Liver (tissue), 9 donors: ENCODE results near the gene PATL1. TPM values are rescaled to one million over a fixed set of nuclear protein-coding genes. Genes with fewer than 3 reads are reported as not detected.

Experiments
- DNase-seq: peaks from one replicate; pipeline ENCODE4 v3.0.0-alpha.2; 2017; ENCODE audit warnings: low spot score
- H3K27ac ChIP-seq, 2 donors: one replicate each; pipeline ENCODE4 v1.7.0; 2013; ENCODE audit warnings: inconsistent platforms in 2 of 2, low read length in 2 of 2, control low read depth in 1 of 2, low read depth in 1 of 2, mild to moderate bottlenecking in 1 of 2
- H3K27me3 ChIP-seq, 4 donors: one replicate each; pipeline versions ENCODE4 v1.6.1 to v1.7.0; 2013; ENCODE audit warnings: low read length in 3 of 4, inconsistent platforms in 1 of 4, mild to moderate bottlenecking in 1 of 4, moderate library complexity in 1 of 4; ENCODE audit not compliant: control insufficient read depth in 4 of 4, insufficient read depth in 4 of 4
- H3K36me3 ChIP-seq, 4 donors: one replicate each; pipeline versions ENCODE4 v1.6.1 to v1.7.0; 2013; ENCODE audit warnings: low read length in 3 of 4, mild to moderate bottlenecking in 3 of 4, low read depth in 1 of 4, moderate library complexity in 1 of 4; ENCODE audit not compliant: control insufficient read depth in 4 of 4, insufficient read depth in 3 of 4
- H3K4me1 ChIP-seq, 4 donors: one replicate each; pipeline versions ENCODE4 v1.6.1 to v1.7.0; 2013; ENCODE audit warnings: low read length in 3 of 4, mild to moderate bottlenecking in 3 of 4, moderate library complexity in 1 of 4; ENCODE audit not compliant: control insufficient read depth in 4 of 4, insufficient read depth in 4 of 4
- H3K4me3 ChIP-seq, 3 donors: one replicate each; pipeline versions ENCODE4 v1.6.1 to v1.7.0; 2013; ENCODE audit warnings: low read length in 3 of 3, control low read depth in 1 of 3, low read depth in 1 of 3, mild to moderate bottlenecking in 1 of 3
- H3K9ac ChIP-seq, 2 donors: one replicate each; pipeline ENCODE4 v1.7.0; 2013; ENCODE audit warnings: low read length in 2 of 2, mild to moderate bottlenecking in 2 of 2, moderate library complexity in 2 of 2, control low read depth in 1 of 2, low read depth in 1 of 2
- H3K9me3 ChIP-seq, 4 donors: one replicate each; pipeline versions ENCODE4 v1.6.1 to v1.7.0; 2013; ENCODE audit warnings: low read length in 3 of 4; ENCODE audit not compliant: control insufficient read depth in 4 of 4
- CTCF ChIP-seq: fragments of 150-350 bp; IDR thresholded peaks from 2 replicates; pipeline ENCODE4 v1.5.1; 2017; ENCODE audit warnings: improper control_type of control experiment, low read depth, low read length; ENCODE audit not compliant: missing input control
- EGR1 ChIP-seq, 2 donors: IDR thresholded peaks; 2 replicates each; pipeline ENCODE4 v1.6.1; 2016 to 2018; ENCODE audit warnings: antibody characterized with exemption in 2 of 2, low read depth in 2 of 2
- FOXA1 ChIP-seq: IDR thresholded peaks from 2 replicates; pipeline ENCODE4 v1.6.1; 2016; ENCODE audit warnings: antibody characterized with exemption
- FOXA2 ChIP-seq: IDR thresholded peaks from 2 replicates; pipeline ENCODE4 v1.6.1; 2016; ENCODE audit warnings: antibody characterized with exemption
- GABPA ChIP-seq, 2 donors: IDR thresholded peaks in 1 of 2; conservative IDR thresholded peaks in 1 of 2; 2 replicates each; pipeline ENCODE4 v1.6.1; 2016; ENCODE audit warnings: antibody characterized with exemption in 2 of 2, mild to moderate bottlenecking in 1 of 2, moderate library complexity in 1 of 2
- HNF4A ChIP-seq, 2 donors: conservative IDR thresholded peaks; 2 replicates each; pipeline ENCODE4 v1.6.1; 2016; ENCODE audit warnings: antibody characterized with exemption in 2 of 2, mild to moderate bottlenecking in 2 of 2
- JUND ChIP-seq, 2 donors: IDR thresholded peaks; 2 replicates each; pipeline ENCODE4 v1.6.1; 2016; ENCODE audit warnings: antibody characterized with exemption in 2 of 2
- NR2F2 ChIP-seq: IDR thresholded peaks from 2 replicates; pipeline ENCODE4 v1.6.1; 2016; ENCODE audit warnings: antibody characterized with exemption
- RAD21 ChIP-seq, 2 donors: IDR thresholded peaks; 2 replicates each; pipeline ENCODE4 v1.6.1; 2016; ENCODE audit warnings: antibody characterized with exemption in 2 of 2, mild to moderate bottlenecking in 2 of 2
- REST ChIP-seq: IDR thresholded peaks from 2 replicates; pipeline ENCODE4 v1.6.1; 2016; ENCODE audit warnings: antibody characterized with exemption, mild to moderate bottlenecking
- RXRA ChIP-seq, 2 donors: IDR thresholded peaks; 2 replicates each; pipeline ENCODE4 v1.6.1; 2017 to 2018; ENCODE audit warnings: antibody characterized with exemption in 2 of 2, mild to moderate bottlenecking in 1 of 2
- SP1 ChIP-seq: IDR thresholded peaks from 2 replicates; pipeline ENCODE4 v1.6.1; 2018; ENCODE audit warnings: antibody characterized with exemption, mild to moderate bottlenecking
- YY1 ChIP-seq: IDR thresholded peaks from 2 replicates; pipeline ENCODE4 v1.6.1; 2016; ENCODE audit warnings: antibody characterized with exemption, mild to moderate bottlenecking
- ZBTB33 ChIP-seq: IDR thresholded peaks from 2 replicates; pipeline ENCODE4 v1.6.1; 2016; ENCODE audit warnings: antibody characterized with exemption
- WGBS: extraction: QIAGEN DNeasy Blood & Tissue Kit; methylation state at CpG from one replicate; pipeline ENCODE4 v1.1.7; 2013; 5-methylcytosine and 5-hydroxymethylcytosine counted together
- polyA plus RNA-seq, 2 donors: library from polyadenylated mRNA; stranded (reverse) in 1 of 2; unstranded in 1 of 2; fragments of 200-250 nt in 1 of 2; fragments of >200 nt in 1 of 2; fragmentation: Nextera tagmentation in 1 of 2; extraction: Ambion mirVana in 1 of 2; gene quantifications; one replicate each; pipeline versions ENCODE4 v1.2.1 to v1.2.3, GENCODE V29; 2013 to 2015
- total RNA-seq, 2 donors: library from RNA; depleted of rRNA; stranded (reverse); fragments of >200 nt; gene quantifications; one replicate each; pipeline ENCODE4 v1.2.3, GENCODE V29; 2014
- TF ChIP-seq, protein P1 (sequence below): IDR thresholded peaks from 2 replicates; pipeline ENCODE4 v1.6.1; 2016; ENCODE audit warnings: antibody characterized with exemption
- donor health status: healthy.
- donor health status: healthy.
- donor health status: healthy.
- donor health status: healthy.
- donor health status: healthy.

PATL1 gene
- total and polyA plus RNA-seq, 4 donors: 4.9 to 14.7 (median 12.4) TPM

- Histone ChIP-seq H3K27me3 (no peaks in the 10 kb centered on the region), H3K36me3 (peaks cover 0 to 2% (median 0%) of the 10 kb centered on the region in 4 donors), H3K4me1 (peaks cover 6 to 46% (median 26%) of the 10 kb centered on the region in 4 donors), H3K9me3 (no peaks in the 10 kb centered on the region), H3K27ac (peak within 1 kb of the TSS; percentile 93 to 95), H3K9ac (peak within 1 kb of the TSS; percentile 86 to 99), H3K4me3 (peak within 1 kb of the TSS; percentile 88 to 97 (median 94))
- under 1% methylated on average over 55 of the region's 55 CpGs for WGBS
- DNase-seq: peak; percentile 98
- TF ChIP-seq REST (no peak), JUND (IDR thresholded peaks at IDR 0.05) (peak; percentile 73 to 84), CTCF (no peak), EGR1 (IDR thresholded peaks at IDR 0.05; ENCODE audit: low read depth in 2 of 2) (peak; percentile 1 to 5), HNF4A (conservative IDR thresholded peaks at IDR 0.05) (no peak), FOXA2 (peak; percentile 36), NR2F2 (no peak), SP1 (peak; percentile 100), RAD21 (IDR thresholded peaks at IDR 0.05) (peak in 1 of 2 donors; percentile 17), GABPA (IDR thresholded peaks at IDR 0.05 in 1 of 2, conservative IDR thresholded peaks at IDR 0.05 in 1 of 2) (peak; percentile 61 to 88), ZBTB33 (peak; percentile 65), RXRA (IDR thresholded peaks at IDR 0.05) (peak in 1 of 2 donors; percentile 39), YY1 (peak; percentile 90), FOXA1 (no peak)
- TF ChIP-seq, protein P1, sequence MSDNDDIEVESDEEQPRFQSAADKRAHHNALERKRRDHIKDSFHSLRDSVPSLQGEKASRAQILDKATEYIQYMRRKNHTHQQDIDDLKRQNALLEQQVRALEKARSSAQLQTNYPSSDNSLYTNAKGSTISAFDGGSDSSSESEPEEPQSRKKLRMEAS: peak; percentile 69
Measured at GRCh38 chr11:59615637-59616395, 53.0 kb downstream of the PATL1 start, which contains the start of gene OSBP. Gene OSBP (minus strand): TSS chr11:59615774. CDS start chr11:59615664, 110 bp downstream.
